Prostate gland (tissue), 2 donors: Measurements from ENCODE around the gene ANKRD12. TPM values are rescaled to one million over a fixed set of nuclear protein-coding genes. Genes with fewer than 3 reads are reported as not detected.

Experiments
- DNase-seq: peaks from one replicate; pipeline ENCODE4 v3.0.0-alpha.2; 2019; ENCODE audit warnings: low spot score
- H3K27ac ChIP-seq, 2 donors: fragments of 200-600 bp; sonication (generic); 2 replicates each; pipeline ENCODE4 v1.5.1; 2017 to 2019
- H3K27me3 ChIP-seq: fragments of 200-600 bp; sonication (generic); replicated peaks from 2 replicates; pipeline ENCODE4 v1.5.1; 2019; ENCODE audit not compliant: insufficient read depth
- H3K36me3 ChIP-seq, 2 donors: fragments of 200-600 bp; sonication (generic); 1 replicate in 1 of 2; 2 replicates in 1 of 2; pipeline versions ENCODE4 v1.5.1 to v1.8.1; 2017 to 2019
- H3K4me1 ChIP-seq: fragments of 200-600 bp; sonication (generic); replicated peaks from 2 replicates; pipeline ENCODE4 v1.5.1; 2019
- H3K4me3 ChIP-seq, 2 donors: fragments of 200-600 bp; sonication (generic); 2 replicates each; pipeline ENCODE4 v1.5.1; 2017 to 2019
- H3K9me3 ChIP-seq: fragments of 200-600 bp; sonication (generic); 2 replicates; pipeline ENCODE4 v1.5.1; 2017
- POLR2A ChIP-seq: fragments of 450-650 bp; IDR thresholded peaks from one replicate; pipeline ENCODE4 v1.6.1; 2016; ENCODE audit warnings: antibody characterized with exemption, mild to moderate bottlenecking
- POLR2AphosphoS5 ChIP-seq: sonication (generic); formaldehyde crosslinking; IDR thresholded peaks from one replicate; pipeline ENCODE4 v1.6.1; 2017; ENCODE audit warnings: antibody characterized with exemption
- WGBS: methylation state at CpG from one replicate; pipeline ENCODE4 v1.1.5; 2018; 5-methylcytosine and 5-hydroxymethylcytosine counted together
- intact Hi-C: fragments of 100-400 bp; cut with DNase I; formaldehyde crosslinking; loops from one replicate; pipeline ENCODE4 v1.14.2; 2022
- total RNA-seq, 2 donors: library from RNA; depleted of rRNA; stranded (reverse); fragments of >200 nt; gene quantifications; one replicate each; pipeline ENCODE4 v1.1.0, GENCODE V29; 2016
- TF ChIP-seq, protein P1 (sequence below), 4 experiments: fragments of 200-600 bp in 2 of 4; fragments of 450-650 bp in 2 of 4; sonication (generic) in 2 of 4; IDR thresholded peaks; 1 replicate in 3 of 4; 2 replicates in 1 of 4; pipeline ENCODE4 v1.5.1; 2016 to 2019; ENCODE audit warnings: antibody characterized with exemption in 4 of 4, mild to moderate bottlenecking in 2 of 4, moderate library complexity in 2 of 4

ANKRD12 gene
- total RNA-seq, 2 donors from 2014 or later, result 38.7 to 50.1 TPM

DNA sequence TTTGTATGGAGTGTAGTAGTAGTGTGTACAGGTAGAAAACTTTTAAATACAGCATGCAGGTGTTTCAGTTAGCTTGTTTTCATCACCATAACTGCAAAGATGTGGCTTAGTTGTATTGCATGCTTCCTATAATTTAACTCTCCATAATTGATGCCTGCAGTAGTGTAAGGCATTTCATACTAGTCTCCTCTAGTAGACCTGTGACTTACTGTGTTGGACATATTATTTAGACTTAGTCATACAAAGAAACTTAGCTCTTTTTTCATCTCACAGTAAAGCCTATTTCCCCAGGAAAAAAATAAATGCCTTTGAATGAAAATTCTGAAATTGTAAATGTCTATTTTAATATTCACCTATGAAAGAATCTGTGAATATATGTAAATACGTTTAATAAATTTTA lies 145.2 kb downstream of the ANKRD12 start:
- no peak overlapping the region for H3K4me3 ChIP-seq

GRCh38 chr18:9283791-9284190 lies 147.2 kb downstream of the ANKRD12 start:
- no peak for DNase-seq
- Histone ChIP-seq H3K4me1 (no peaks in the 10 kb centered on the region), H3K27me3 (no peaks in the 10 kb centered on the region), H3K9me3 (no peaks in the 10 kb centered on the region), H3K4me3 (no peak overlapping the region), H3K27ac (no peak overlapping the region), H3K36me3 (no peaks in the 10 kb centered on the region)
- intact Hi-C loops, result no loop called here
- TF ChIP-seq POLR2A, result no peak
- TF ChIP-seq, protein P1, sequence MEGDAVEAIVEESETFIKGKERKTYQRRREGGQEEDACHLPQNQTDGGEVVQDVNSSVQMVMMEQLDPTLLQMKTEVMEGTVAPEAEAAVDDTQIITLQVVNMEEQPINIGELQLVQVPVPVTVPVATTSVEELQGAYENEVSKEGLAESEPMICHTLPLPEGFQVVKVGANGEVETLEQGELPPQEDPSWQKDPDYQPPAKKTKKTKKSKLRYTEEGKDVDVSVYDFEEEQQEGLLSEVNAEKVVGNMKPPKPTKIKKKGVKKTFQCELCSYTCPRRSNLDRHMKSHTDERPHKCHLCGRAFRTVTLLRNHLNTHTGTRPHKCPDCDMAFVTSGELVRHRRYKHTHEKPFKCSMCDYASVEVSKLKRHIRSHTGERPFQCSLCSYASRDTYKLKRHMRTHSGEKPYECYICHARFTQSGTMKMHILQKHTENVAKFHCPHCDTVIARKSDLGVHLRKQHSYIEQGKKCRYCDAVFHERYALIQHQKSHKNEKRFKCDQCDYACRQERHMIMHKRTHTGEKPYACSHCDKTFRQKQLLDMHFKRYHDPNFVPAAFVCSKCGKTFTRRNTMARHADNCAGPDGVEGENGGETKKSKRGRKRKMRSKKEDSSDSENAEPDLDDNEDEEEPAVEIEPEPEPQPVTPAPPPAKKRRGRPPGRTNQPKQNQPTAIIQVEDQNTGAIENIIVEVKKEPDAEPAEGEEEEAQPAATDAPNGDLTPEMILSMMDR (IDR thresholded peaks at IDR 0.05), result no peak
- TF ChIP-seq POLR2AphosphoS5, result no peak
- WGBS, result 59% methylated on average over 2 of the region's 2 CpGs

More for the DNA sequence above, 145.2 kb downstream of the ANKRD12 start:
- TF ChIP-seq, protein P1 (IDR thresholded peaks at IDR 0.05), result no peak
- TF ChIP-seq POLR2AphosphoS5, result no peak
- TF ChIP-seq POLR2A, result no peak
- H3K9me3 ChIP-seq, result no peaks in the 10 kb centered on the region
- no peaks in the 10 kb centered on the region for H3K4me1 ChIP-seq
- intact Hi-C loops, result no loop called here
- no peak overlapping the region for H3K27ac ChIP-seq
- DNase-seq, result no peak
- no peaks in the 10 kb centered on the region for H3K36me3 ChIP-seq
- 72% methylated on average over 1 of the region's 1 CpG for WGBS
- H3K27me3 ChIP-seq, result no peaks in the 10 kb centered on the region

DNA sequence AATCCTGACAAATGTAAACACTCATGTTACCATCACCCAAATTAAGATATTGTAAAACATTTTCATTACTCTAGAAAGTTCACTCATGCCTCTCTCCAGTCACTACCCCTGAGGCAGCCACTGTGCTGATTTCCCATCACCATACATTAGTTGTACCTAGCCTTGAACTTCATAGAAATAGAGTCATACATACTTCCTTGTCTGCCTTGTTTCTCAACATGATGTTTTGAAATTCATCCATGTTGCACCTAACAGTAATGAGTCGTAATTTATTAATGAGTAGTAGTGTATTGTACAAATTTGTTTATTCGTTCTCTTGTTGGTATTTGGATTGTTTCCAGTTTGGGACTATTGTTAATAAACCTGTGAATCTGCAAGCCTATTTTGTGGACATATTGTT lies 149.0 kb downstream of the ANKRD12 start:
- Histone ChIP-seq H3K4me1 (no peaks in the 10 kb centered on the region), H3K27ac (no peak overlapping the region), H3K4me3 (no peak overlapping the region), H3K36me3 (no peaks in the 10 kb centered on the region), H3K9me3 (no peaks in the 10 kb centered on the region), H3K27me3 (no peaks in the 10 kb centered on the region)
- DNase-seq, result no peak
- intact Hi-C loops, result no loop called here
- WGBS, result 65% methylated on average over 2 of the region's 2 CpGs
- TF ChIP-seq POLR2AphosphoS5 (no peak), POLR2A (no peak)
- TF ChIP-seq, protein P1 (IDR thresholded peaks at IDR 0.05), result no peak

GRCh38 chr18:9287036-9287435 lies 150.5 kb downstream of the ANKRD12 start:
- WGBS, result 84% methylated on average over 7 of the region's 7 CpGs

DNA sequence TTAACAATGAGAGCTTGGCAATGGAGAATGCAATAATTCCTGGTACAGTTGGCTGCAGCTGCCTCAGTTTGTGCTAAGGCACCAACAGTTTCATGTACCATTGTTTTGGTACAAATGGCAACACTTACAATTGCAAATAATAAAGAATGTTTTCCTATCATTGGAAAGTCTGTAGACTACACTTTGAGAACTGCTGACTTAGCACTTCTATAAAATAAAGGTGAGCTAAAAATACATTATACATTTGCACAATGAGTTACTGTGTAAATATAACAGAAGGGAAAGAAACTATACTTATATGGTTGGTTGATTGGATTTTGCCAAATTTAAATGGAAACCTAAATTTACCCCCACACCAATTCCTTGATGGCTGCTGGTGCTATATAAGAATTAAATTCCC lies 153.1 kb downstream of the ANKRD12 start:
- intact Hi-C loops, result no loop called here
- DNase-seq, result no peak
- Histone ChIP-seq H3K27ac (no peak overlapping the region), H3K36me3 (no peaks in the 10 kb centered on the region), H3K4me1 (no peaks in the 10 kb centered on the region), H3K27me3 (no peaks in the 10 kb centered on the region), H3K4me3 (no peak overlapping the region), H3K9me3 (no peaks in the 10 kb centered on the region)
- no peak for TF ChIP-seq POLR2AphosphoS5
- TF ChIP-seq POLR2A, result no peak
- TF ChIP-seq, protein P1 (IDR thresholded peaks at IDR 0.05), result no peak

More at GRCh38 chr18:9287036-9287435, 150.5 kb downstream of the ANKRD12 start:
- intact Hi-C loops, result no loop called here
- Histone ChIP-seq H3K4me1 (no peaks in the 10 kb centered on the region), H3K36me3 (no peaks in the 10 kb centered on the region), H3K9me3 (no peaks in the 10 kb centered on the region), H3K27me3 (no peaks in the 10 kb centered on the region), H3K4me3 (no peak overlapping the region), H3K27ac (no peak overlapping the region)
- no peak for TF ChIP-seq POLR2AphosphoS5
- DNase-seq, result no peak
